Mucosa of rectum (tissue), 2 donors: ENCODE results near the gene TMCO4.
"Not testable (repeated sequence)": the region's sequence is repeated elsewhere in the genome, so short reads cannot be mapped to it uniquely, and the experiment has no call there.

Experiments used
- H3K27ac ChIP-seq, 2 donors: one replicate each; pipeline ENCODE4 v1.7.0; 2013; ENCODE audit warnings: inconsistent platforms in 2 of 2, low read depth in 2 of 2, low read length in 2 of 2
- H3K27me3 ChIP-seq, 2 donors: one replicate each; pipeline ENCODE4 v1.7.0; 2013; ENCODE audit warnings: low read length in 2 of 2; ENCODE audit not compliant: control insufficient read depth in 2 of 2, insufficient read depth in 2 of 2
- H3K36me3 ChIP-seq, 2 donors: one replicate each; pipeline ENCODE4 v1.7.0; 2013; ENCODE audit warnings: low read length in 2 of 2; ENCODE audit not compliant: control insufficient read depth in 2 of 2, insufficient read depth in 2 of 2
- H3K4me1 ChIP-seq, 2 donors: one replicate each; pipeline ENCODE4 v1.7.0; 2013; ENCODE audit warnings: low read length in 2 of 2, mild to moderate bottlenecking in 1 of 2; ENCODE audit not compliant: control insufficient read depth in 2 of 2, insufficient read depth in 2 of 2
- H3K4me3 ChIP-seq, 2 donors: one replicate each; pipeline ENCODE4 v1.7.0; 2013; ENCODE audit warnings: low read length in 2 of 2
- H3K9ac ChIP-seq, 2 donors: one replicate each; pipeline ENCODE4 v1.7.0; 2013; ENCODE audit warnings: low read length in 2 of 2, low read depth in 1 of 2, mild to moderate bottlenecking in 1 of 2
- H3K9me3 ChIP-seq, 2 donors: one replicate each; pipeline ENCODE4 v1.7.0; 2013; ENCODE audit warnings: low read length in 2 of 2; ENCODE audit not compliant: control insufficient read depth in 2 of 2
- donor health status: healthy.
- donor health status: Normal muscosa, but diverticular disease.

TMCO4 gene

DNA sequence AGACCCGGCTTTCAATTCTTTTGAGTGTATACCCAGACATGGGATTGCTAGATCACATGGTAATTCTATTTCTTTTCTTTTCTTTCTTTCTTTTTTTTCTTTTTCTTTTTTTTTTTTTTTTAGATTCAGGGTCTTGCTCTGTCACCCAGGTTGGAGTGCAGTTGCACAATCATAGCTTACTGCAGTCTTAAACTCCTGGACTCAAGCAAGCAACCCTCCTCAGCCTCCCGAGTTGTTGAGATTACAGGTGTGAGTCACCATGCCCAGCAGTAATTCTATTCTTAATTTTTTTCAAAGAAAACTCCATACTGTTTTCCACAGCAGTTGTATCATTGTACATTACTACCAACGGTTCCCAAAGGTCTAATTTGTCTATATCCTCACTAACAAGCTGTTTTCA, 28.8 kb upstream of the TMCO4 start:
- H3K4me1 ChIP-seq, result no peaks in the 10 kb centered on the region
- H3K36me3 ChIP-seq, result no peaks in the 10 kb centered on the region
- H3K4me3 ChIP-seq, result no peak overlapping the region
- no peak overlapping the region for H3K9ac ChIP-seq
- no peak overlapping the region for H3K27ac ChIP-seq
- H3K27me3 ChIP-seq, result peaks cover 0 to 2% of the 10 kb centered on the region in 2 donors
- no peaks in the 10 kb centered on the region for H3K9me3 ChIP-seq

GRCh38 chr1:19825298-19825697, 25.6 kb upstream of the TMCO4 start:
- H3K27ac ChIP-seq, result no peak overlapping the region
- no peaks in the 10 kb centered on the region for H3K27me3 ChIP-seq
- H3K9me3 ChIP-seq, result no peaks in the 10 kb centered on the region
- no peaks in the 10 kb centered on the region for H3K4me1 ChIP-seq
- H3K4me3 ChIP-seq, result no peak overlapping the region
- H3K9ac ChIP-seq, result no peak overlapping the region
- no peaks in the 10 kb centered on the region for H3K36me3 ChIP-seq

DNA sequence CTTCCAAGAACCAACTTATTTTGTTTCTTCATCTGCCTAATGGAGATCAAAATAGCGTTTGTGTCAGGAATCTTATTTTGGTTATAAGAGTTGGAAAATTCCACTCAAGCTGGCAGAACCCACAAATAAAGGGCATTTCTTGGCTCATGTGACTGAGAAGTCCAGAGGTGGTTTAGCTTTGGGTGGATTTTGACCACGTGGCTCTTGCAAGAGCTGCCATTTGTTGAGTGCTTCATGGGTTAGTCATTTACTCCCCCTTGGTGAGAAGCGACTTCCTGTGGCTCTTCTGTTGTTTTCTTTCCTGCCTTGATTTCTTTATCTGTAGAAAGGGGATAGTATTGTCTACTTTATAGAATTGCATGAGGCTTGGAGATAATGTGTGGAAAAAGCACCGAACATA, 24.8 kb upstream of the TMCO4 start:
- H3K4me1 ChIP-seq, result no peaks in the 10 kb centered on the region
- no peaks in the 10 kb centered on the region for H3K27me3 ChIP-seq
- no peak overlapping the region for H3K4me3 ChIP-seq
- H3K9ac ChIP-seq, result no peak overlapping the region
- H3K36me3 ChIP-seq, result no peaks in the 10 kb centered on the region
- no peak overlapping the region for H3K27ac ChIP-seq
- no peaks in the 10 kb centered on the region for H3K9me3 ChIP-seq

DNA sequence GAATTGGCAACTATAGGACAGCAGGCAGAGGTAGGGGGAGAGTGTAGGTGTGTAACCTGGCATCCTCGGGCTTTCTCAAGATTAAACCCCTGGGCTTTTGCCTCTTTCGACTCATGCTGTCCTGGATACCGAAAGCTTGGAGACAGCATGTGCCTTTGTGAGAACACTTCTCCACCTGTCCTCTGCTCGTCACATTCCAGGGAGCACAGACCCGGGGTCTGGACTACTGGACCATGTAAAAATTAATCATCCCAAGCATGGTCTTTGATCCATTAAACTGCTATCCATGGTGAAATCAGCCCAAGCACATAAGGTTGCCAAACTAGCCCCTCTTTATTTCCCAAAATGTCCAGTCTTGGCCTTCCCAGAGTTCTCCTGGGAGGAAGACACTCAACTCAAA, 24.3 kb upstream of the TMCO4 start:
- no peaks in the 10 kb centered on the region for H3K27me3 ChIP-seq
- H3K9me3 ChIP-seq, result no peaks in the 10 kb centered on the region

GRCh38 chr1:19819701-19820100, 20.0 kb upstream of the TMCO4 start:
- Histone ChIP-seq H3K36me3 (no peaks in the 10 kb centered on the region), H3K4me1 (peaks cover 11 to 20% of the 10 kb centered on the region in 2 donors), H3K9ac (no peak overlapping the region), H3K27ac (no peak overlapping the region), H3K27me3 (no peaks in the 10 kb centered on the region), H3K9me3 (no peaks in the 10 kb centered on the region), H3K4me3 (no peak overlapping the region)

More for the DNA sequence above, 24.3 kb upstream of the TMCO4 start:
- Histone ChIP-seq H3K36me3 (no peaks in the 10 kb centered on the region), H3K9ac (no peak overlapping the region), H3K27ac (no peak overlapping the region), H3K4me3 (no peak overlapping the region), H3K4me1 (no peaks in the 10 kb centered on the region)

- no peaks in the 10 kb centered on the region for H3K27me3 ChIP-seq
- no peak overlapping the region for H3K9ac ChIP-seq
Measured at GRCh38 chr1:19818324-19818723, 18.6 kb upstream of the TMCO4 start.

DNA sequence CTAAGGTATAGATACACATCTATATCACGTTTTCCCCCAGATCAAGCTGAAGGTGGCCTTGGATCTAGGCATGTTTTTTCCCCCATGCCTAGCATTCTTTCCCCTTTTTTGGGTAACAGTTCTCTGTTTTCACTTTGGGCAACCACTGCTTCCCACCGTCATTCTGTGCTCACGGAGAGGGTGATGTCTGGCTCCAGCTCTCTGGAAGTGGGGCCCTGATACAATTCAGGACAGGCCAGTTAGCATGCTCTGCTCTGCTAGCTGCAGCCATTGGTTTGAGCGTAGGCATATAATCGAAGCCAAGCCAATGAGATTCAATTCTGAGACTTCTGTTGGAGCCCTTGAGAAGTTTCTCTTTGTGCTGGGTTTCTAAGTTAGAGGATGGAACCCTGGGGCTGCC, 17.4 kb upstream of the TMCO4 start:
- Histone ChIP-seq H3K4me1 (peaks cover 11 to 39% of the 10 kb centered on the region in 2 donors), H3K9ac (no peak overlapping the region), H3K27ac (peak overlapping the region; percentile 17 to 96), H3K9me3 (no peaks in the 10 kb centered on the region), H3K36me3 (no peaks in the 10 kb centered on the region), H3K27me3 (no peaks in the 10 kb centered on the region), H3K4me3 (no peak overlapping the region)

More at GRCh38 chr1:19818324-19818723, 18.6 kb upstream of the TMCO4 start:
- Histone ChIP-seq H3K36me3 (no peaks in the 10 kb centered on the region), H3K9me3 (no peaks in the 10 kb centered on the region), H3K27ac (no peak overlapping the region), H3K4me3 (no peak overlapping the region), H3K4me1 (peaks cover 11 to 30% of the 10 kb centered on the region in 2 donors)

GRCh38 chr1:19816737-19817086, 17.0 kb upstream of the TMCO4 start:
- H3K9ac ChIP-seq, result peak overlapping the region; percentile 45 to 68
- H3K27me3 ChIP-seq, H3K4me3 ChIP-seq, H3K9me3 ChIP-seq, H3K36me3 ChIP-seq: not testable (repeated sequence)
- peak overlapping the region; percentile 95 to 96 for H3K27ac ChIP-seq
- H3K4me1 ChIP-seq, result peaks cover 11 to 39% of the 10 kb centered on the region in 2 donors

DNA sequence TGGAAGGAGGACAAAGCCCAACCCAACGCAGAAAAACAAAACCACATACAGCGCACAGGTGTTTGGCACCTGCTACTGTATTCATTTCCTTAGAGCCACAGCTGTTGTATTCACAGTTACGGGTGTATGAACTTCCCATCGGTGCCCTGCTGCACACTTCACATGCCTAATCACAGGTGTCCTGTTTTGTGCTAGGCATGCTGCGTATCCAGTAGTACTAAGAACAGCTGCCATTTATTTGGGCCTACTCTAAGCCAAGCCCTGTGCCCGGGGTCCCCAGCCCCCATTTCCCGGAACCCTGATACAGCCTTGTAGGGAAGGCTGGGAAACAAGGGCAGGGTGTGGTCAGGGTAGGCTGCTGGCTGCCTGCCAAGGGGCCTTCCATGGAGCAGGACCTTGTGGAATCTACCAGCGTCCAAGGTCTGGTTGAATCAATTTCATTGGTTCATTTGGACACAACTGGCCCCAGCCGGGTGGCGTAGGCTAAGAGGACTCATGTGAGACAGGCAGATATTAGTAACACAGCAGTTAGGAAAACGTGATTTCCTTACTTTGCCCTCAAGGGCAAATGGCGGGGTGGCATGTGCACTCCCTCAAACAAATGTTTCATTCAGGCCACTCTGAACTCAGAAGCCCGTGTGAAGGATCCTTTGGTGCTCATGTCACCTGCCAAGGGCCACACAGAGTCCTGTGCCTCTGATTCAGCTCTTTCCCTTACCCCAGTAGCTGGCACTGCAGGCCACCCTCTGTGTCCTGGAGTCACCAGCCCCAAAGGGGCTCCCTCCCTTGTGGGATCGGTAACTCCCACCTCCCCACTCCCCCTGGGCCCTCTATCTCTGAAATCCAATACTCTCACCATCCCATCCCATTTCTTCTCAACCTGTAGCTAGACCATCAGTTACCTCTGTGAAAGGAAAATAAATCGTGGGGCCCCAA, 16.4 kb upstream of the TMCO4 start:
- H3K9me3 ChIP-seq, result no peaks in the 10 kb centered on the region
- H3K27ac ChIP-seq, result peak overlapping the region; percentile 95 to 96
- peak overlapping the region in 1 of 2 donors; percentile 86 for H3K4me3 ChIP-seq
- H3K4me1 ChIP-seq, result peaks cover 11 to 39% of the 10 kb centered on the region in 2 donors
- no peaks in the 10 kb centered on the region for H3K27me3 ChIP-seq
- H3K9ac ChIP-seq, result peak overlapping the region; percentile 45 to 70
- H3K36me3 ChIP-seq, result no peaks in the 10 kb centered on the region

DNA sequence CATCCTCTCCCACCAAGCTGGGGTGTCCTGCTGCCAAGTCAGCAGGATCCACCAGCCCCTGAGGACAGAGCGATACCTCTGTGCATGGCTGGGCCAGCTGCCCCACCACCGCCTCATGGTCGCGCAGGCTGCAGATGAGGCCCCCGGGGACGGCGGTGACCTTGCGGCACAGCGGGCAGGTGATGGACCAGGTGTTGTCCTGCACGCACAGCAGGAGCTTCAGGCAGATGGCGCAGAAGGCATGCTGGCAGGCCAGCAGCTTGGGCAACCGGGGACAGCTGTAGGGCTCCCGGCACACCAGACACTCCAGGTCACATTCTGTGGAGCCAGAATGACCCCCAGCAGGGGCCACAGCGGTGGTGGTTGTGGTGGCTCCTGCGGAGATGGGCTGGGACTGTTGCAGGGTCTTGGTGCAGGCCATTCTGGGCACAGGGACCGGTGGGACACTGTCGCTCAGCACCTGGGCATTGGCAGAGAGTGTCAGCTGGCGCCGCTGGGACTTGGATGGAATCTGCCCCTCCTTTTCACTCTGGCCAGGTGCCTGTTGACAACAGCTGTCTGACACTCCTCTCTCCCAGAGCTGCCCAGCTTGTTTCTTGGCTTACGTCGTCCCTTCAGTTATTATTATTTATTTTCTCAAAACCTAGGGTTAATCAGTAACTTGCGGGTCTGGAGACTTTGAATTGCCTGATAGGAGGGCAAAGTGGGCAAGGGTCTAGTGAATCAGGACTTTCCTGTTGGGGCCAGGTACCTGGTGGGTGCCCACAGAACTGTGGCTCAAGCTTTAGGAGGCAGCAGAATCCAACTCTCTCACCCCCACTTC, 15.2 kb upstream of the TMCO4 start, which contains the start of gene RNF186:
RNF186 (minus strand) TSS at position 603 of the 823 bp plus-strand sequence; CDS start at position 421, 182 bp downstream.
- no peaks in the 10 kb centered on the region for H3K36me3 ChIP-seq
- peaks cover 11 to 47% of the 10 kb centered on the region in 2 donors for H3K4me1 ChIP-seq
- peak within 1 kb of the TSS; percentile 80 to 86 for H3K4me3 ChIP-seq
- peak within 1 kb of the TSS; percentile 85 to 92 for H3K9ac ChIP-seq
- H3K27me3 ChIP-seq, result no peaks in the 10 kb centered on the region
- H3K9me3 ChIP-seq, result no peaks in the 10 kb centered on the region
- peak within 1 kb of the TSS; percentile 95 to 96 for H3K27ac ChIP-seq
